CD8-positive, alpha-beta memory T cell (primary cell): ENCODE results near the gene PIM2. TPM values are rescaled to one million over a fixed set of nuclear protein-coding genes. Genes with fewer than 3 reads are reported as not detected.

Experiments used
- CTCF ChIA-PET: fragments of 350-600 bp; sonication (Branson Sonifier 250); formaldehyde crosslinking; loops from one replicate; lab custom pipeline; 2021; ENCODE audit warnings: antibody characterized with exemption; lab: Charles Lee
- POLR2A ChIA-PET: fragments of 350-600 bp; sonication (Branson Sonifier 250); formaldehyde crosslinking; loops from one replicate; lab custom pipeline; 2021; ENCODE audit warnings: antibody characterized with exemption; lab: Charles Lee
- DNase-seq, 5 donors: peaks; one replicate each; pipeline versions ENCODE4 v3.0.0 to v3.0.0-alpha.2; 2020 to 2022; ENCODE audit warnings: mixed read lengths in 1 of 5
- H3K27ac ChIP-seq: one replicate; pipeline ENCODE4 v1.7.0; 2013; ENCODE audit warnings: low read depth, mild to moderate bottlenecking, low read length, moderate library complexity
- H3K27me3 ChIP-seq: 2 replicates; pipeline ENCODE4 v1.7.0; 2013; ENCODE audit warnings: low read length, mild to moderate bottlenecking; ENCODE audit not compliant: insufficient read depth, poor library complexity, severe bottlenecking
- H3K36me3 ChIP-seq: 2 replicates; pipeline ENCODE4 v1.7.0; 2013; ENCODE audit warnings: mild to moderate bottlenecking, low read length, moderate library complexity; ENCODE audit not compliant: insufficient read depth
- H3K4me1 ChIP-seq: 2 replicates; pipeline ENCODE4 v1.7.0; 2013; ENCODE audit warnings: mild to moderate bottlenecking, low read length, moderate library complexity; ENCODE audit not compliant: insufficient read depth
- H3K4me3 ChIP-seq: 2 replicates; pipeline ENCODE4 v1.7.0; 2013; ENCODE audit warnings: mild to moderate bottlenecking, low read length
- H3K9me3 ChIP-seq: 2 replicates; pipeline ENCODE4 v1.7.0; 2013; ENCODE audit warnings: mild to moderate bottlenecking, low read length
- H3K27ac Mint-ChIP-seq, 8 donors: one replicate each; pipeline ENCODE4 v1.8.0; 2020 to 2021; ENCODE audit warnings: mixed read lengths in 8 of 8, mild to moderate bottlenecking in 6 of 8, inconsistent platforms in 3 of 8, moderate library complexity in 3 of 8
- H3K27me3 Mint-ChIP-seq, 2 donors: one replicate each; pipeline ENCODE4 v1.8.0; 2020 to 2021; ENCODE audit warnings: mixed read lengths in 2 of 2, mild to moderate bottlenecking in 1 of 2, moderate library complexity in 1 of 2
- H3K36me3 Mint-ChIP-seq, 3 donors: one replicate each; pipeline ENCODE4 v1.8.0; 2020 to 2021; ENCODE audit warnings: mixed read lengths in 3 of 3, inconsistent platforms in 1 of 3, mild to moderate bottlenecking in 1 of 3
- H3K4me1 Mint-ChIP-seq, 3 donors: one replicate each; pipeline ENCODE4 v1.8.0; 2020 to 2021; ENCODE audit warnings: mixed read lengths in 3 of 3, inconsistent platforms in 1 of 3, mild to moderate bottlenecking in 1 of 3
- H3K4me3 Mint-ChIP-seq, 7 donors: one replicate each; pipeline ENCODE4 v1.8.0; 2020 to 2021; ENCODE audit warnings: mixed read lengths in 7 of 7, mild to moderate bottlenecking in 6 of 7, moderate library complexity in 4 of 7, inconsistent platforms in 2 of 7
- H3K9me3 Mint-ChIP-seq, 5 donors: one replicate each; pipeline ENCODE4 v1.8.0; 2020 to 2022; ENCODE audit warnings: mixed read lengths in 5 of 5, mild to moderate bottlenecking in 3 of 5, moderate library complexity in 2 of 5, inconsistent platforms in 1 of 5
- polyA plus RNA-seq: library from polyadenylated mRNA; unstranded; fragments of 300-500 nt; fragmentation: Illumina TruSeq; gene quantifications from one replicate; pipeline ENCODE4 v1.2.3, GENCODE V29; 2021
- total RNA-seq, 2 experiments: library from RNA; stranded (reverse); gene quantifications; one replicate each; pipeline ENCODE4 v1.2.3, GENCODE V29; 2021

The PIM2 gene
- total RNA-seq = 100 to 1,000 TPM; 269 to 273 TPM
- 212 TPM for polyA plus RNA-seq

DNA sequence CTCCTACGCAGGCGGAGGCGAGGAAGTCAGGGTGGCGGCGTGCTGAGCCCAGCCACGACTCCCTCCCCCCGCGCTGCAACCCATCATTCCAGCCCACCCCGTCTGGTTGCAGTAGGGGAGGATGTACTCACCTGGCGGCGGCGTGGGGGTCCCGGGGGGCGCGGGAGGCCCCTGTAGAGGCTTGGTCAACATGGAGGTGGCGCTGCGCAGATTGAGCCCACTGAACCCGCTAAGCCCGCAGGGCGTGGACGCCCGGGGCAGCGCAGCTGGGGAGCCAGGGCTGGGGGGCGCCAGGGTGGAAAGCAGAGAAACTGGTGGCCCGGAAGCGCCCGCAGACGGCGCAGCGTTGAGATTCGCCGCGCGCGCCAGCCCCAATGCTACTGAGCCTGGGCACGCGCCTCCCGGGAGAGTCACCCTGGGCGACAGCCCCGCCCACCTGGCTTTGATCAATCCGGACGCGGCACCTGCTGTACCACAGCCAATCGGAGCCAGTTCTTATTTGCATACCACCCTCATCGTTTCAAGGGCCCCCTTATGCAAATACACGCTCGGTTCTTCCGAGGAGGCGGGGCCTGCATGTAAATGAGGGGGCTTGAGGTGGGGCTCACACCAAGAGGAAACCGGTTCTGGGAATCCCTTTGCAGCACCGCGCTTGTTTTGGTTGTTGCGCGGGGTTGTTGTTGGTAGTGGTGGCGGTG is at the start of gene PIM2:
Gene PIM2, minus strand, starts transcription at position 382 of the 698 bp plus-strand sequence. Its CDS starts 190 bp downstream, at position 192.
- H3K36me3 ChIP-seq = peaks cover 32% of the 10 kb centered on the region
- Mint-ChIP-seq H3K36me3 (peaks cover 11 to 66% (median 16%) of the 10 kb centered on the region in 3 donors), H3K4me1 (peaks cover 62 to 78% (median 66%) of the 10 kb centered on the region in 3 donors), H3K9me3 (peaks cover 0 to 3% (median 0%) of the 10 kb centered on the region in 5 donors), H3K4me3 (peak within 1 kb of the TSS; percentile 95 to 98 (median 96)), H3K27ac (peak within 1 kb of the TSS; percentile 74 to 97 (median 94)), H3K27me3 (peaks cover 0 to 3% of the 10 kb centered on the region in 2 donors)
- ChIA-PET POLR2A (interaction anchor here (0.8 to 2.4 kb wide), 4 partner anchors 17 to 39 kb away, joined by 3 to 10 read pairs (median 8); partner anchors contain the start of genes OTUD5, PQBP1 and TIMM17B), CTCF (interaction anchor here (1.5 to 2.5 kb wide), 2 partner anchors 18 to 39 kb away, joined by 4 to 10 read pairs; partner anchors contain the start of gene OTUD5)
- peak within 1 kb of the TSS; percentile 94 for H3K4me3 ChIP-seq
- H3K9me3 ChIP-seq = no peaks in the 10 kb centered on the region
- H3K27me3 ChIP-seq = no peaks in the 10 kb centered on the region
- peak; percentile 83 to 96 (median 93) for DNase-seq
- H3K4me1 ChIP-seq = peaks cover 52% of the 10 kb centered on the region
- H3K27ac ChIP-seq = peak within 1 kb of the TSS; percentile 95

DNA sequence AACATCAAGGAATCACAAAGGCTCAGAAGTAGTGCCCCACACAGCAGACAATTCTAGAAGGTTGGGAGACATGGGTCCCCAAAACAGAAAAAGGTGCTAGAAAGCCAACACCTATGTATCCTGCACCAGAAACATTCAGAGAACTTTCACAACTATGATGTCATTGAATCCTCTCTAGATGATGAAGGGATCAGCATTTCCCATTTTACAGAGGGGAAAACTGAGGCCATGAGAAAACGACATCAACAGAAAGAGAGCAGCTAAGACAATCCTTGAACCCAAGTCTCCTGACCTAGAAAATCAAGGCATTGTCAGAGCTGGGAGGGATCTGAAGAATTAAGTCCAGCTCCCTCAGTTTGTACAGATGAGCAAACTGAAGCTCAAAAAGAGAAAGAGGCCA is 49.6 kb upstream of the PIM2 start:
- POLR2A ChIA-PET = no interaction called here
- Mint-ChIP-seq H3K27me3 (peaks cover 0 to 3% of the 10 kb centered on the region in 2 donors), H3K27ac (no peak overlapping the region), H3K9me3 (no peaks in the 10 kb centered on the region), H3K36me3 (peaks cover 0 to under 1% (median 0%) of the 10 kb centered on the region in 3 donors), H3K4me1 (peaks cover 0 to 17% (median 17%) of the 10 kb centered on the region in 3 donors), H3K4me3 (no peak overlapping the region)
- no peak overlapping the region for H3K4me3 ChIP-seq
- DNase-seq = no peak
- no peak overlapping the region for H3K27ac ChIP-seq
- H3K9me3 ChIP-seq = no peaks in the 10 kb centered on the region
- H3K4me1 ChIP-seq = peaks cover 11% of the 10 kb centered on the region
- H3K27me3 ChIP-seq = no peaks in the 10 kb centered on the region
- H3K36me3 ChIP-seq = no peaks in the 10 kb centered on the region
- CTCF ChIA-PET = no interaction called here

DNA sequence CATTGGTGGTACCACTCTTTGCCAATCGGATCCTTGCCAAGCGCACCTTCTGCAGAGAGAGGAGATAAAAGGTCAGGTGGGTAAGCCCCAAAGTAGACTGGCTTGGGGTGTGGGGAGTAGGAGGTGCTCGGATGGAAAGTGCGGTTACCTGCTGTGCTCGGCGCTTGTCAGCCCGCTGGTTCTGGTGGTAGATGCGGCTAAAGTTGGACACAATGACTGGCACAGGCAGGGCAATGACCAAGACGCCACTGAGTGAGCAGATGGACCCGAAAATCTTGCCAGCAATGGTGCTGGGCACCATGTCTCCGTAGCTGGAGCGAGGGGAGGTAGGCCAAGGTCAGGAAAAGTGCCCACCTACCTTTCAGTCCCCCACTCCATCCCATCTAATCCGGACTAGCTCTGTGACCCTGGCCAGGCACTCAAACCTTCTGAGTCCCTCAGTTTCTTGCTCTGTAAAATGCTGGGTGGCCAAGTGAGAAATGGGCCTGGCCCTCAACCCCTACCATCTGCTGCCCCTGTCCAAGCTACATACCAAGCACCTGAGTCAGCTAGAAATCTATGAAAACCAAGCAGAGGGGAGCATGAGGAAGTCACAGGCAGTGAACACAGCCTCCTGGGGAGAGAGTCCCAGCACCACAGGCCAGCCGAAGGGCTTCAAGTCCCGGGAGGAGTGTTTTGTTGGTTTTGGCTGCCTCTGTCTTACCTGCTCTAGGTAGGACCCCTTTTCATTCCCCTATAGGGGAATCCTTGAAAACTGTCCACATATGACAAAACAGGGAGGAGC is 48.2 kb upstream of the PIM2 start:
- Mint-ChIP-seq H3K27me3 (peaks cover 0 to 3% of the 10 kb centered on the region in 2 donors), H3K4me1 (peaks cover 0 to 9% (median 3%) of the 10 kb centered on the region in 3 donors), H3K4me3 (no peak overlapping the region), H3K9me3 (no peaks in the 10 kb centered on the region), H3K36me3 (no peaks in the 10 kb centered on the region), H3K27ac (no peak overlapping the region)
- CTCF ChIA-PET = no interaction called here
- Histone ChIP-seq H3K27ac (no peak overlapping the region), H3K36me3 (no peaks in the 10 kb centered on the region), H3K4me1 (peaks cover 5% of the 10 kb centered on the region), H3K27me3 (no peaks in the 10 kb centered on the region), H3K4me3 (no peak overlapping the region), H3K9me3 (no peaks in the 10 kb centered on the region)
- POLR2A ChIA-PET = no interaction called here
- DNase-seq = no peak

DNA sequence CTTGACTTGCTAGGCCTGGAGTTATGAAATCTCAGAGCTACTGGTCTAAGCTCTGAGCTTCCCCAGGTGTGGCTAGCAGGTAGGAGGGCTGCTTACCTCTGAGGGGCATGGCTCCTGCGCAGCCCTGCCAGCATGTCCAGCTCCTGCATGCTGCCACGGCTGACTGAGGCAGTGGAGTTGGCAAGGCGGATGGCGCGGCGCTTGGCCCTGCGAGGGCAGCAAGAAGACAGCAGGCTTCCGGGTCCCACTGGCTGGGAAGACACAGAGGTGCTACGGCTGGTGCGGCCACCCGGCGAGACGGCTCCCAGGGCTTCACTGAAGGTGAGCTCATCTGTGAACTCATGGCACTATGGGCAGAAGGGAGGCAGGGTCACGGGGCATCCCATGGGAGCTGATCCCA is 47.1 kb upstream of the PIM2 start:
- Histone ChIP-seq H3K27ac (no peak overlapping the region), H3K27me3 (no peaks in the 10 kb centered on the region), H3K4me1 (no peaks in the 10 kb centered on the region), H3K36me3 (no peaks in the 10 kb centered on the region), H3K4me3 (no peak overlapping the region), H3K9me3 (no peaks in the 10 kb centered on the region)
- CTCF ChIA-PET = no interaction called here
- Mint-ChIP-seq H3K27ac (no peak overlapping the region), H3K4me3 (no peak overlapping the region), H3K9me3 (no peaks in the 10 kb centered on the region), H3K36me3 (no peaks in the 10 kb centered on the region), H3K27me3 (peaks cover 0 to 6% of the 10 kb centered on the region in 2 donors), H3K4me1 (peaks cover 0 to 6% (median 0%) of the 10 kb centered on the region in 3 donors)
- POLR2A ChIA-PET = no interaction called here
- DNase-seq = no peak

DNA sequence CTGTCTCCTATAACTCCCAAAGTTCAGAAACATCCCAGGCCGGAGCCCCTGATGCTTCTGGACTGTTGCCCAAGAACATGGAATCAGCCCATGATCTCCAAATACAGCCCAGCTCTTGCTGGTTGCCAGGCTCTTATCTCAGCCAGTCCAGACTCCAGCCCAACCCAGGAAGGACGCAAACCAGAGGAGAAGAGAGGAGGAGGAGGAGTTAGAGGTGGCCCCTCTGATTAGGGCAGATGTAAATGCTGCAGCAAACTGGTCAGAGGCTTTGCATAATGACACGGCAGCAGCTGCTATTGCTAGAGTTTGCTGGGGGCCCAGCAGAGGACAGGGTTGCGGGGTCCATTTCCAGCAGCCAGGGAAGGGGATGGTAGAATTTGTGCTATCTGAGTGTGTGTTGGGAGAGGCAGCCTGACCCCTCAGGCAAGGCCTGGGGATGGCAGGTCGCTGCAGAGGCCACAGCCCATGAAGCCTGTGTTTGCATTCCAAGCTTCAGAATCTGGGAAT is 42.8 kb upstream of the PIM2 start:
- Histone ChIP-seq H3K27me3 (no peaks in the 10 kb centered on the region), H3K36me3 (no peaks in the 10 kb centered on the region), H3K4me3 (no peak overlapping the region), H3K4me1 (peaks cover 8% of the 10 kb centered on the region), H3K9me3 (no peaks in the 10 kb centered on the region), H3K27ac (peak overlapping the region; percentile 29)
- Mint-ChIP-seq H3K27me3 (peaks cover 0 to 9% of the 10 kb centered on the region in 2 donors), H3K9me3 (no peaks in the 10 kb centered on the region), H3K4me3 (no peak overlapping the region), H3K36me3 (peaks cover 0 to 9% (median 0%) of the 10 kb centered on the region in 3 donors), H3K4me1 (peaks cover 6 to 19% (median 7%) of the 10 kb centered on the region in 3 donors), H3K27ac (peak overlapping the region in 3 of 8 donors; percentile 4 to 65 (median 32))
- ChIA-PET CTCF (no interaction called here), POLR2A (no interaction called here)
- no peak for DNase-seq

DNA sequence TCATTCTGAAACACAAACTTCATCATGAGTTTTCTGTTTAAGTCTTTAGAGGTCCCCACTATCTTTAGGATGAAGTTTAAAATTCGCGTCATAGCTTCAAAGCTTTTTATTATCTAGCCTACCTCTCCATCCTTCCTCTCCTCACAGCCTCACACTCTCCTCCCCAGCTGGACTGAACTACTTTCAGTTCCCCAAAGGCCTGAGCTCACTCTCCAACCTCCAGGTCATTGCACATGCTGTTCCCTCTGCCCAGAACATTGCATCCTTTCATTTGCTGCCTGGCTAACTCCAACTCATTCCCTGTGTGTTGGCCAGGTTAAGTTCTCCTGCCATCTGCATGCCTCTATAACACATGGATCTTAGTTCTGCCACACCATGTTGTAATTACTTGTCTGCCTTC is 41.5 kb upstream of the PIM2 start:
- no peaks in the 10 kb centered on the region for H3K9me3 ChIP-seq
- Mint-ChIP-seq H3K9me3 (no peaks in the 10 kb centered on the region), H3K36me3 (peaks cover 0 to 14% (median 0%) of the 10 kb centered on the region in 3 donors), H3K27me3 (peaks cover 0 to 9% of the 10 kb centered on the region in 2 donors), H3K27ac (peak overlapping the region in 6 of 8 donors; percentile 22 to 100 (median 76)), H3K4me3 (peak overlapping the region in 4 of 7 donors; percentile 1 to 74 (median 46)), H3K4me1 (peaks cover 15 to 32% (median 18%) of the 10 kb centered on the region in 3 donors)
- no peak overlapping the region for H3K4me3 ChIP-seq
- H3K4me1 ChIP-seq = peaks cover 21% of the 10 kb centered on the region
- H3K36me3 ChIP-seq = no peaks in the 10 kb centered on the region
- no peak overlapping the region for H3K27ac ChIP-seq
- CTCF ChIA-PET = no interaction called here
- no peaks in the 10 kb centered on the region for H3K27me3 ChIP-seq
- no peak for DNase-seq
- POLR2A ChIA-PET = no interaction called here

DNA sequence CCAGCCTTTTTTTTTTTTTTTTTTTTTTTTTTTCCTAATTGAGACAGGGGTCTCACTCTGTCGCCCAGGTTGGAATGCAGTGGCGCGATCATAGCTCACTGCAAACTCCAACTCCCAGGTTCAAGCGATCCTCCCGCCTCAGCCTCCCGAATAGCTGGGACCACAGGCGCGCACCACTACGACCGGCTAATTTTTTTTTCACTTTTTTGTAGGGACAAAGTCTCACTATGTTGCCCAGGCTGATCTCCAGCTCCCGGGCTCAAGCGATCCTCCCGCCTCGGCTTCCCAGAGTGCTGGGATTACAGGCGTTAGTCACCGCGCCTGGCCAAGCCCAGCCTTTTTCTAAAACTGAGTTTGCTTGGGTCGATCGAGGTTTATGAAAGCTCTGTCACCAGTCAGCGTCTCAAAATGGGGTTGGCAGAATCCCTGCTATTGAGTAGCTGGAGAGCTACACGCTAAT is 39.8 kb upstream of the PIM2 start:
- Mint-ChIP-seq H3K27me3 (peaks cover 0 to 9% of the 10 kb centered on the region in 2 donors), H3K36me3 (peaks cover 0 to 25% (median 0%) of the 10 kb centered on the region in 3 donors), H3K4me1 (peaks cover 24 to 48% (median 30%) of the 10 kb centered on the region in 3 donors), H3K27ac (peak overlapping the region; percentile 100), H3K9me3 (no peaks in the 10 kb centered on the region), H3K4me3 (peak overlapping the region; percentile 97 to 99 (median 99))
- no peaks in the 10 kb centered on the region for H3K9me3 ChIP-seq
- peak overlapping the region; percentile 74 for H3K4me3 ChIP-seq
- DNase-seq = peak in 2 of 5 donors; percentile 5 to 54
- peak overlapping the region; percentile 100 for H3K27ac ChIP-seq
- CTCF ChIA-PET = interaction anchor here (0.7 to 2.6 kb wide), 8 partner anchors 12 to 310 kb away, joined by 3 to 7 read pairs (median 4); partner anchors contain the start of genes GRIPAP1 and KCND1
- peaks cover 36% of the 10 kb centered on the region for H3K4me1 ChIP-seq
- no peaks in the 10 kb centered on the region for H3K27me3 ChIP-seq
- no peaks in the 10 kb centered on the region for H3K36me3 ChIP-seq
- POLR2A ChIA-PET = interaction anchor here (0.6 to 3.2 kb wide), 19 partner anchors 19 to 1122 kb away, joined by 3 to 17 read pairs (median 6); partner anchors contain the start of genes GRIPAP1, HDAC6, PIM2 and PQBP1
